K562 (cell line): ENCODE measurements around the gene CCDC138. TPM values are rescaled to one million over a fixed set of nuclear protein-coding genes. Genes with fewer than 3 reads are reported as not detected.

ENCODE experiments used
- ATF1 ChIP-seq, 2 experiments: fragments of 450-650 bp in 1 of 2; IDR thresholded peaks; 2 replicates each; pipeline ENCODE4 v1.6.1; 2016; ENCODE audit warnings: missing compliant biosample characterization in 1 of 2, missing genetic modification characterization in 1 of 2
- BCOR ChIP-seq: fragments of 450-650 bp; IDR thresholded peaks from 2 replicates; pipeline ENCODE4 v1.6.1; 2016
- CTCF ChIP-seq, 3 experiments: IDR thresholded peaks in 2 of 3; conservative IDR thresholded peaks in 1 of 3; 2 replicates each; pipeline ENCODE4 v1.5.1; 2011 to 2012; ENCODE audit warnings: low read length in 3 of 3, mild to moderate bottlenecking in 3 of 3, control low read depth in 2 of 3, improper control_type of control experiment in 1 of 3, inconsistent platforms in 1 of 3, low read depth in 1 of 3, mixed read lengths in 1 of 3, moderate library complexity in 1 of 3; ENCODE audit not compliant: insufficient read depth in 2 of 3
- FOXJ3 ChIP-seq: sonication (generic); formaldehyde crosslinking; IDR thresholded peaks from 2 replicates; pipeline ENCODE4 v1.4.0; 2020; ENCODE audit warnings: mild to moderate bottlenecking, missing genetic modification reagents
- GTF2E2 ChIP-seq: fragments of 200-800 bp; sonication (Bioruptor generic); IDR thresholded peaks from 2 replicates; pipeline ENCODE4 v1.6.1; 2016; ENCODE audit warnings: missing genetic modification characterization, missing compliant biosample characterization
- HNRNPK ChIP-seq: fragments of 200-400 bp; formaldehyde crosslinking; IDR thresholded peaks from one replicate; pipeline ENCODE4 v1.6.1; 2018; ENCODE audit warnings: mild to moderate bottlenecking, low read depth, low read length; ENCODE audit not compliant: poor library complexity, severe bottlenecking
- ID3 ChIP-seq, 2 experiments: fragments of 250-450 bp in 1 of 2; fragments of 450-650 bp in 1 of 2; sonication (Bioruptor Pico) in 1 of 2; IDR thresholded peaks; 2 replicates each; pipeline versions ENCODE4 v1.6.1 to v1.8.0; 2016 to 2021; ENCODE audit warnings: mild to moderate bottlenecking in 2 of 2, moderate library complexity in 2 of 2, missing compliant biosample characterization in 1 of 2, missing genetic modification characterization in 1 of 2
- MED1 ChIP-seq: sonication (generic); formaldehyde crosslinking; IDR thresholded peaks from 2 replicates; pipeline ENCODE4 v1.8.1; 2023; ENCODE audit warnings: missing genetic modification reagents, borderline replicate concordance
- MEF2A ChIP-seq: IDR thresholded peaks from 2 replicates; pipeline ENCODE4 v1.6.1; 2011; ENCODE audit warnings: low read depth, mild to moderate bottlenecking, low read length, moderate library complexity; ENCODE audit not compliant: control insufficient read depth
- NFE2L1 ChIP-seq: fragments of 450-650 bp; IDR thresholded peaks from 2 replicates; pipeline ENCODE4 v1.6.1; 2016; ENCODE audit warnings: missing genetic modification characterization, low read depth, mild to moderate bottlenecking, missing compliant biosample characterization, moderate library complexity, borderline replicate concordance
- NR1H2 ChIP-seq: sonication (generic); formaldehyde crosslinking; IDR thresholded peaks from 2 replicates; pipeline ENCODE4 v1.4.0; 2020; ENCODE audit warnings: mild to moderate bottlenecking, missing genetic modification reagents
- PKNOX1 ChIP-seq: fragments of 450-650 bp; IDR thresholded peaks from 2 replicates; pipeline ENCODE4 v1.6.1; 2016
- TAL1 ChIP-seq: fragments of 450-650 bp; IDR thresholded peaks from 2 replicates; pipeline ENCODE4 v1.6.1; 2016; ENCODE audit warnings: mild to moderate bottlenecking
- ZBED1 ChIP-seq: IDR thresholded peaks from 2 replicates; pipeline ENCODE4 v1.6.1; 2014
- ZNF277 ChIP-seq: fragments of 250-450 bp; sonication (Bioruptor Pico); IDR thresholded peaks from 2 replicates; pipeline ENCODE4 v1.8.0; 2022; ENCODE audit warnings: inconsistent platforms, mild to moderate bottlenecking, moderate library complexity, borderline replicate concordance
- ZNF398 ChIP-seq: fragments of 250-450 bp; sonication (Bioruptor Pico); IDR thresholded peaks from 2 replicates; pipeline ENCODE4 v1.8.0; 2021; ENCODE audit warnings: moderate library complexity, mild to moderate bottlenecking, inconsistent platforms
- ZNF511 ChIP-seq: sonication (generic); formaldehyde crosslinking; IDR thresholded peaks from 2 replicates; pipeline ENCODE4 v1.8.0; 2022; ENCODE audit warnings: mild to moderate bottlenecking, missing genetic modification reagents
- ZNF766 ChIP-seq: fragments of 200-800 bp; sonication (Bioruptor generic); conservative IDR thresholded peaks from 2 replicates; pipeline ENCODE4 v1.6.1; 2016; ENCODE audit warnings: missing genetic modification characterization, missing compliant biosample characterization
- ZZZ3 ChIP-seq: fragments of 450-650 bp; IDR thresholded peaks from 2 replicates; pipeline ENCODE4 v1.6.1; 2016; ENCODE audit warnings: antibody characterized with exemption, mild to moderate bottlenecking, moderate library complexity
- polyA plus RNA-seq, 8 experiments: library from polyadenylated mRNA; depleted of rRNA in 4 of 8; stranded (reverse) in 5 of 8; unstranded in 3 of 8; fragments of >200 nt; fragmentation: Nextera tagmentation in 2 of 8; fragmentation: Illumina TruSeq in 1 of 8; extraction: Ambion mirVana in 2 of 8; extraction: Trizol in 1 of 8; gene quantifications; 2 replicates each; pipeline versions ENCODE4 v1.2.1 to v1.2.3, GENCODE V29; 2011 to 2014; ENCODE audit warnings: inconsistent platforms in 1 of 8, missing spikeins in 1 of 8
- total RNA-seq, 7 experiments: library from RNA; depleted of rRNA in 6 of 7; stranded (reverse); fragments of >200 nt in 6 of 7; fragmentation: Illumina TruSeq in 2 of 7; extraction: Trizol in 2 of 7; gene quantifications; 2 replicates each; pipeline versions ENCODE4 v1.2.1 to v1.2.3, GENCODE V29; 2011 to 2021; ENCODE audit warnings: low replicate concordance in 1 of 7

CCDC138 gene
- total and polyA plus RNA-seq, 9 of the 15 experiments (the other 6 are each of a cell fraction or from before 2014, with no cell fraction given) = 17.5 to 44.6 (median 26.7) TPM

- no peak for TF ChIP-seq HNRNPK
- TF ChIP-seq FOXJ3 (CRISPR knock-in tag) = no peak
- TF ChIP-seq ZNF277 = no peak
- peak; percentile 69 for TF ChIP-seq PKNOX1
- TF ChIP-seq CTCF (IDR thresholded peaks at IDR 0.05 in 2 of 3, conservative IDR thresholded peaks at IDR 0.05 in 1 of 3; ENCODE audit: insufficient read depth in 2 of 3, low read depth in 1 of 3, low read length in 3 of 3) = no peak
- peak; percentile 40; the same call in 1 of the 2 replicates for TF ChIP-seq ATF1 (CRISPR knock-in tag; IDR thresholded peaks at IDR 0.05)
- TF ChIP-seq ATF1 (tag; IDR thresholded peaks at IDR 0.05) = peak; percentile 95
- no peak for TF ChIP-seq ZZZ3
- TF ChIP-seq MEF2A = no peak
- TF ChIP-seq ZBED1 = peak; percentile 28; the same call in 1 of the 2 replicates
- 0 out of 2 replicates have a peak, but pooled peaks have one; percentile 41 for TF ChIP-seq NR1H2 (CRISPR knock-in tag)
- TF ChIP-seq ID3 (CRISPR knock-in tag; IDR thresholded peaks at IDR 0.05) = no peak
- 0 out of 2 replicates have a peak, but pooled peaks have one; percentile 40 for TF ChIP-seq ID3 (tag; IDR thresholded peaks at IDR 0.05)
- TF ChIP-seq TAL1 = no peak
- TF ChIP-seq ZNF766 (CRISPR knock-in tag) = no peak
- no peak for TF ChIP-seq BCOR
- TF ChIP-seq NFE2L1 (tag) = no peak
- TF ChIP-seq ZNF398 (CRISPR knock-in tag) = no peak
- TF ChIP-seq GTF2E2 (tag) = no peak
- TF ChIP-seq ZNF511 = peak; percentile 34; the same call in 1 of the 2 replicates
- no peak for TF ChIP-seq MED1 (CRISPR knock-in tag)
Measured at GRCh38 chr2:108786354-108787215, at the start of gene CCDC138 (continued).
